ENCODE results near the gene CILP2.

Gene CILP2

GRCh38 chr19:19544257-19544953, 6.3 kb downstream of the CILP2 start:
- Histone ChIP-seq H2AFZ (no peak overlapping the region), H3K9me3 (ENCODE audit: control insufficient read depth, low read length) (no peaks in the 10 kb centered on the region), H3K79me2 (no peaks in the 10 kb centered on the region), H3K4me1 (no peaks in the 10 kb centered on the region), H3K9ac (no peak overlapping the region), H3K4me3 (ENCODE audit: low read depth, low read length) (no peak overlapping the region), H3K36me3 (ENCODE audit: control insufficient read depth, insufficient read depth, low read length) (no peaks in the 10 kb centered on the region), H3K4me2 (ENCODE audit: low read length) (no peak overlapping the region), H3K27ac (no peak overlapping the region), H3K27me3 (ENCODE audit: control insufficient read depth, insufficient read depth, low read length) (peaks cover 3% of the 10 kb centered on the region)
- no peak for TF ChIP-seq CTCF (IDR thresholded peaks at IDR 0.05)

GRCh38 chr19:19544954-19545591, 7.0 kb downstream of the CILP2 start:
- Histone ChIP-seq H3K4me3 (ENCODE audit: low read depth, low read length) (no peak overlapping the region), H3K27me3 (ENCODE audit: control insufficient read depth, insufficient read depth, low read length) (peaks cover 3% of the 10 kb centered on the region), H3K4me2 (ENCODE audit: low read length) (no peak overlapping the region)

GRCh38 chr19:19545707-19546106, 7.6 kb downstream of the CILP2 start:
- H3K9me3 ChIP-seq (ENCODE audit: control insufficient read depth, low read length) = no peaks in the 10 kb centered on the region
- no peaks in the 10 kb centered on the region for H3K36me3 ChIP-seq (ENCODE audit: control insufficient read depth, insufficient read depth, low read length)
- H3K9ac ChIP-seq = no peak overlapping the region
- no peak overlapping the region for H3K4me3 ChIP-seq (ENCODE audit: low read depth, low read length)
- no peak overlapping the region for H3K27ac ChIP-seq
- no peak overlapping the region for H2AFZ ChIP-seq
- no peaks in the 10 kb centered on the region for H3K4me1 ChIP-seq
- H3K27me3 ChIP-seq (ENCODE audit: control insufficient read depth, insufficient read depth, low read length) = peaks cover 3% of the 10 kb centered on the region
- TF ChIP-seq CTCF (IDR thresholded peaks at IDR 0.05) = no peak
- H3K4me2 ChIP-seq (ENCODE audit: low read length) = no peak overlapping the region
- no peaks in the 10 kb centered on the region for H3K79me2 ChIP-seq

More at GRCh38 chr19:19544954-19545591, 7.0 kb downstream of the CILP2 start:
- no peaks in the 10 kb centered on the region for H3K36me3 ChIP-seq (ENCODE audit: control insufficient read depth, insufficient read depth, low read length)
- no peak overlapping the region for H3K27ac ChIP-seq
- no peaks in the 10 kb centered on the region for H3K4me1 ChIP-seq
- H3K9me3 ChIP-seq (ENCODE audit: control insufficient read depth, low read length) = no peaks in the 10 kb centered on the region
- no peak overlapping the region for H3K9ac ChIP-seq
- TF ChIP-seq CTCF (IDR thresholded peaks at IDR 0.05) = no peak
- H3K79me2 ChIP-seq = no peaks in the 10 kb centered on the region
- H2AFZ ChIP-seq = no peak overlapping the region

GRCh38 chr19:19546751-19547162, 8.7 kb downstream of the CILP2 start:
- no peaks in the 10 kb centered on the region for H3K36me3 ChIP-seq (ENCODE audit: control insufficient read depth, insufficient read depth, low read length)
- no peaks in the 10 kb centered on the region for H3K9me3 ChIP-seq (ENCODE audit: control insufficient read depth, low read length)
- no peaks in the 10 kb centered on the region for H3K4me1 ChIP-seq
- no peak overlapping the region for H3K27ac ChIP-seq
- no peaks in the 10 kb centered on the region for H3K79me2 ChIP-seq
- no peaks in the 10 kb centered on the region for H3K27me3 ChIP-seq (ENCODE audit: control insufficient read depth, insufficient read depth, low read length)
- H2AFZ ChIP-seq = no peak overlapping the region
- H3K4me3 ChIP-seq (ENCODE audit: low read depth, low read length) = no peak overlapping the region
- no peak overlapping the region for H3K4me2 ChIP-seq (ENCODE audit: low read length)
- H3K9ac ChIP-seq = no peak overlapping the region
- TF ChIP-seq CTCF (IDR thresholded peaks at IDR 0.05) = no peak

Data from parathyroid adenoma (tissue), 2 donors.